Spleen (tissue), 11 donors: Measurements from ENCODE around the gene HOXD8. TPM values are rescaled to one million over a fixed set of nuclear protein-coding genes. Genes with fewer than 3 reads are reported as not detected.

Source experiments
- DNase-seq: peaks from one replicate; pipeline ENCODE4 v3.0.0-alpha.2; 2020
- H3K27ac ChIP-seq, 8 donors: fragments of 200-600 bp; sonication (generic) in 7 of 8; 1 replicate in 4 of 8; 2 replicates in 4 of 8; pipeline versions ENCODE4 v1.5.0 to v1.8.0; 2016 to 2021; ENCODE audit warnings: inconsistent platforms in 4 of 8, mild to moderate bottlenecking in 4 of 8, moderate library complexity in 1 of 8
- H3K27me3 ChIP-seq, 7 donors: fragments of 200-600 bp; sonication (generic) in 6 of 7; replicated peaks in 1 of 7; 1 replicate in 4 of 7; 2 replicates in 3 of 7; pipeline versions ENCODE4 v1.5.0 to v1.8.0; 2016 to 2021; ENCODE audit warnings: inconsistent platforms in 3 of 7, mild to moderate bottlenecking in 1 of 7
- H3K36me3 ChIP-seq, 6 donors: fragments of 200-600 bp; sonication (generic) in 5 of 6; 1 replicate in 4 of 6; 2 replicates in 2 of 6; pipeline versions ENCODE4 v1.5.0 to v1.8.0; 2016 to 2021; ENCODE audit warnings: inconsistent platforms in 2 of 6
- H3K4me1 ChIP-seq, 6 donors: fragments of 200-600 bp; sonication (generic) in 5 of 6; 1 replicate in 3 of 6; 2 replicates in 3 of 6; pipeline versions ENCODE4 v1.5.0 to v1.8.0; 2016 to 2021; ENCODE audit warnings: inconsistent platforms in 3 of 6
- H3K4me3 ChIP-seq, 8 donors: fragments of 200-600 bp; sonication (generic) in 7 of 8; 1 replicate in 4 of 8; 2 replicates in 4 of 8; pipeline versions ENCODE4 v1.5.0 to v1.8.0; 2016 to 2021; ENCODE audit warnings: inconsistent platforms in 4 of 8, mild to moderate bottlenecking in 4 of 8, moderate library complexity in 2 of 8
- H3K9me3 ChIP-seq, 8 donors: fragments of 200-600 bp; sonication (generic) in 7 of 8; 1 replicate in 4 of 8; 2 replicates in 4 of 8; pipeline versions ENCODE4 v1.5.0 to v1.8.0; 2016 to 2021; ENCODE audit warnings: inconsistent platforms in 4 of 8
- POLR2A ChIP-seq, 3 donors: fragments of 450-650 bp; IDR thresholded peaks; one replicate each; pipeline ENCODE4 v1.5.1; 2017; ENCODE audit warnings: antibody characterized with exemption in 3 of 3, mild to moderate bottlenecking in 1 of 3
- POLR2AphosphoS5 ChIP-seq, 3 donors: sonication (generic); formaldehyde crosslinking; IDR thresholded peaks; one replicate each; pipeline ENCODE4 v1.5.1; 2017; ENCODE audit warnings: antibody characterized with exemption in 3 of 3
- WGBS, 5 donors: extraction: QIAGEN DNeasy Blood & Tissue Kit in 3 of 5; methylation state at CpG; one replicate each; pipeline versions ENCODE4 v1.1.5 to v1.1.7; 2013 to 2018; 5-methylcytosine and 5-hydroxymethylcytosine counted together
- intact Hi-C: fragments of 100-400 bp; cut with DNase I; formaldehyde crosslinking; loops from one replicate; pipeline ENCODE4 v1.15.0; 2023; ENCODE audit warnings: low total_unique reads
- polyA plus RNA-seq, 3 donors: library from polyadenylated mRNA; stranded (reverse); fragments of 200-250 nt; gene quantifications; one replicate each; pipeline ENCODE4 v1.2.1, GENCODE V29; 2013
- total RNA-seq, 7 donors: library from RNA; depleted of rRNA in 3 of 7; stranded (reverse); fragments of >200 nt in 3 of 7; fragmentation: NEBNext Ultra II Directional in 4 of 7; extraction: Animal tissue kit (Norgen Biotek cat#: 25700) in 4 of 7; gene quantifications; one replicate each; pipeline versions ENCODE4 v1.1.0 to v1.2.1, GENCODE V29; 2016 to 2021
- TF ChIP-seq, protein P1 (sequence below), 11 experiments: fragments of 200-600 bp in 7 of 11; fragments of 450-650 bp in 4 of 11; sonication (generic) in 4 of 11; IDR thresholded peaks in 8 of 11; conservative IDR thresholded peaks in 3 of 11; 1 replicate in 7 of 11; 2 replicates in 4 of 11; pipeline versions ENCODE4 v1.4.0 to v1.8.0; 2016 to 2021; ENCODE audit warnings: antibody characterized with exemption in 11 of 11, inconsistent platforms in 4 of 11, mild to moderate bottlenecking in 1 of 11
- donor health status: healthy with polysubstance abuse.
- donor health status: DM: no; HTN: no; CAD: no; lungs with moderate emphysema.
- donor health status: DM: no; HTN: no; CAD: no.
- donor health status: Bipolar disorder and iron deficiency.
- donor health status: healthy.
- donor health status: DM: no; HTN: no; CAD: no.
- donor health status: DM: yes; HTN: yes; CAD: no.

Gene HOXD8
- total and polyA plus RNA-seq, 10 donors: 4.7 to 27.0 (median 15.8) TPM

DNA sequence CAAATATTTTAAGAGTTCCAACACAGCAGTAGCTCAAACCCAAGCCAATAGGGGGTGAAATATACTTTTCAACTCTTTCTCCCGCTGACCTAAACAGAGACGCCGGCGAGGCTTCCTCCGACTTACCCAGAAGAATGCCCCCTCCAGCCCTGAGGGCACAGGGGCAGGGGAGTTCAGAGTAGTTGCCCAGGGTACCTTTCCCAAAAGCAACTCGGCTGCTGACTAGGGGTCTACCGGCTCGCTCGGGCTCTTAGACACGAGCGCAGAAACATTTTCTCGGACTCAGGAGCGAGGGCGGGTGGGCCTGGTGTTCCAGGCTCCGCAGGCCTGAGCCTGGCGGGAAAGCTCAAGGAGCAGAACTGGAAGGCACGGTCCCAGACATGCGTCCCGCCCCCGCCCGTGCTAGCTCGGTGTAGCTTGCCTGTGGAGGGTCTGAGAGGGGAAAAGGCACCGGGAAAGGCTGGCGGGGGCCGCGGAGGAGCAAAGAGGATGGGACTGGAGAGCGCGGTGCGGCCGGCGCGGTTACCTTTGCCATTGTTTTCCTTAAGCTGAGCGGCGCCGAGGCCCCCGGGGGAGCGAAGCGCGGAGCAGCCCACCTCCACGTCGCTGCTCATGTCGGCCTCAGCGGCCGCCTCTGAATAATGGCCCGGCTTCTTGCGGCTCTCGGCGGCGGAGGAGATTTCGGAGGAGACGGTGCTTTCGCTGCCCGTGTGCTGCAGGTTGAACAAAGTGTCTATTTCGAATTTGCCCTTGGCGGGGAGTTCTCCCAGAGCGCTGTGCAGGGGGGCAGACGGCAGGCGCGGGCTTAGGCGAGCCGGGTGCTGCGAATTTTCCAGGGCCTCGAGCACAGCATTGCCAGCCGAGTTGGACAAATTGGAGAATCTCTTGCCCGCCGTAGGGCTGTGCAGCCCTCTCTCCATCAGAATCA is 46.4 kb upstream of the HOXD8 start:
- WGBS, 5 donors: 6 to 15% (median 11%) methylated on average over 63 to 66 of the region's 66 CpGs
- Histone ChIP-seq H3K4me1 (peaks cover 4 to 70% (median 40%) of the 10 kb centered on the region in 6 donors), H3K27ac (no peak overlapping the region), H3K36me3 (peaks cover 0 to 3% (median 0%) of the 10 kb centered on the region in 6 donors), H3K27me3 (peaks cover 33 to 100% (median 100%) of the 10 kb centered on the region in 7 donors), H3K4me3 (peak overlapping the region in 1 of 8 donors; percentile 25), H3K9me3 (peaks cover 0 to 55% (median 4%) of the 10 kb centered on the region in 8 donors)
- DNase-seq: no peak
- intact Hi-C loops: no loop called here
- TF ChIP-seq POLR2AphosphoS5 (IDR thresholded peaks at IDR 0.05): peak in 1 of 3 donors; percentile 28
- TF ChIP-seq, protein P1, sequence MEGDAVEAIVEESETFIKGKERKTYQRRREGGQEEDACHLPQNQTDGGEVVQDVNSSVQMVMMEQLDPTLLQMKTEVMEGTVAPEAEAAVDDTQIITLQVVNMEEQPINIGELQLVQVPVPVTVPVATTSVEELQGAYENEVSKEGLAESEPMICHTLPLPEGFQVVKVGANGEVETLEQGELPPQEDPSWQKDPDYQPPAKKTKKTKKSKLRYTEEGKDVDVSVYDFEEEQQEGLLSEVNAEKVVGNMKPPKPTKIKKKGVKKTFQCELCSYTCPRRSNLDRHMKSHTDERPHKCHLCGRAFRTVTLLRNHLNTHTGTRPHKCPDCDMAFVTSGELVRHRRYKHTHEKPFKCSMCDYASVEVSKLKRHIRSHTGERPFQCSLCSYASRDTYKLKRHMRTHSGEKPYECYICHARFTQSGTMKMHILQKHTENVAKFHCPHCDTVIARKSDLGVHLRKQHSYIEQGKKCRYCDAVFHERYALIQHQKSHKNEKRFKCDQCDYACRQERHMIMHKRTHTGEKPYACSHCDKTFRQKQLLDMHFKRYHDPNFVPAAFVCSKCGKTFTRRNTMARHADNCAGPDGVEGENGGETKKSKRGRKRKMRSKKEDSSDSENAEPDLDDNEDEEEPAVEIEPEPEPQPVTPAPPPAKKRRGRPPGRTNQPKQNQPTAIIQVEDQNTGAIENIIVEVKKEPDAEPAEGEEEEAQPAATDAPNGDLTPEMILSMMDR (IDR thresholded peaks at IDR 0.05 in 8 of 11, conservative IDR thresholded peaks at IDR 0.05 in 3 of 11): no peak
- no peak for TF ChIP-seq POLR2A (IDR thresholded peaks at IDR 0.05)

DNA sequence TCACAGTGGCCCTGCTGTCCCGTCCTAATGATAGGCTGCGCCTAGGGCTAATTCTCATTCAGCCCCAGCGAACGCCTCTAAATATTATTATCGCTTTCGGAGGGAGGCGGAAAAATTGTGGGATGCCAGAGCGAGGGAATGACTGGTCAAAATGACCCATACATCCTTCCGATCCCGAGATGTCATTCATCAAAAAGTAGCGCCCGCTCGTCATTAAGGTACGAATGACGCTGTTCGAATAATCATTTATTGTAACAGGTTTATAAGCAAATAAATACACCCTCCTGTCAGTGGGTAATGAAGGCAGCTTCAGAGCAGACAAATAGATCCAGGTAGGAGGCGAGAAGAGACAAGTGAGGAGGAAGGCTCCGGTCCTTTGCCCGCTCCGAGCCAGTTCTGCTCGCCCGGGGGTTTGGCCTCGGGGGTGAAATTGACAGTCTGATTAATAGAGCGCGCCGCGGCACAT is 45.7 kb upstream of the HOXD8 start, which contains the start of gene EVX2:
Gene EVX2 (minus strand): TSS at position 167 of the 466 bp plus-strand sequence. CDS start 186 bp downstream, outside the sequence.
- H3K4me1 ChIP-seq: peaks cover 4 to 77% (median 46%) of the 10 kb centered on the region in 6 donors
- DNase-seq: no peak
- peaks cover 0 to 53% (median 4%) of the 10 kb centered on the region in 8 donors for H3K9me3 ChIP-seq
- H3K4me3 ChIP-seq: peak within 1 kb of the TSS in 1 of 8 donors; percentile 25
- H3K36me3 ChIP-seq: peaks cover 0 to 3% (median 0%) of the 10 kb centered on the region in 6 donors
- no peak within 1 kb of the TSS for H3K27ac ChIP-seq
- TF ChIP-seq POLR2AphosphoS5 (IDR thresholded peaks at IDR 0.05): no peak
- TF ChIP-seq POLR2A (IDR thresholded peaks at IDR 0.05): no peak
- TF ChIP-seq, protein P1 (IDR thresholded peaks at IDR 0.05 in 8 of 11, conservative IDR thresholded peaks at IDR 0.05 in 3 of 11): no peak
- 13 to 19% (median 17%) methylated on average over 27 of the region's 27 CpGs for WGBS, 5 donors
- intact Hi-C loops: no loop called here
- peaks cover 33 to 100% (median 100%) of the 10 kb centered on the region in 7 donors for H3K27me3 ChIP-seq

DNA sequence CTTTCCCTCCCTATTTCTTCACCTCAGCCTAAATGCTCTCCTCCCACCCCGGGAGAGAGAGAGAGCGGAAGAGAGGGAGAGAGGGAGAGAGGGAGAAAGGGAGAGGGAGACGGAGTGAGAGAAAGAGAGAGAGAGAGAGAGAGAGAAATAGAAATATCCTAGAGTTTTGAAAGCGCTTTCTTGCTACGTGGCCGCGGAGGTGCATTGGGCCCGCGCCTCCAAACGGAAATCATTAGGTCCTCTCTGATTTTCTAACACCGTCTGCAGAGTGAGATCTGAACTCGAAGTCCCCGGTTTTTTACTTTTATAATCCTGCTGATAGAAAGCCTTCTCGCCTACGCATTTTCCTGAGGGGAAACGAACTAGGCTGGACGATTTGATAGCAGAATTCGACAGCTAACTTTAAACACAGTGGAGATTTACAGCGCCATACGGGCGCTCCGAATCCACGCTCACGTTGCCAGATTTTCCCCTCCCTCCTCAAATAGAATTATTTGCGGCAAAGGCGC is 44.8 kb upstream of the HOXD8 start:
- Histone ChIP-seq H3K4me1 (peaks cover 4 to 69% (median 39%) of the 10 kb centered on the region in 6 donors), H3K9me3 (peaks cover 0 to 47% (median 4%) of the 10 kb centered on the region in 8 donors), H3K27ac (no peak overlapping the region), H3K36me3 (peaks cover 0 to 3% (median 0%) of the 10 kb centered on the region in 6 donors), H3K27me3 (peaks cover 34 to 100% (median 100%) of the 10 kb centered on the region in 7 donors), H3K4me3 (no peak overlapping the region)
- no peak for TF ChIP-seq POLR2AphosphoS5 (IDR thresholded peaks at IDR 0.05)
- TF ChIP-seq, protein P1 (IDR thresholded peaks at IDR 0.05 in 8 of 11, conservative IDR thresholded peaks at IDR 0.05 in 3 of 11): no peak
- TF ChIP-seq POLR2A (IDR thresholded peaks at IDR 0.05): no peak
- no peak for DNase-seq
- intact Hi-C loops: loop anchor here (5.0 kb wide), 1 partner anchor 717 kb away; no protein-coding TSS in a partner anchor
- 3 to 9% (median 6%) methylated on average over 26 of the region's 26 CpGs for WGBS, 5 donors
